HG03575 (cell line): Measurements from ENCODE around the gene PLPPR4.

Source experiments
- ATAC-seq: cut with Tn5 transposase; IDR thresholded peaks from one replicate; pipeline ENCODE4 v1.9.1; 2021; ENCODE audit not compliant: unreplicated experiment, insufficient number of reproducible peaks, low FRiP score; ENCODE audit errors: extremely low read depth

Gene PLPPR4

GRCh38 chr1:99331083-99331482 lies 66.8 kb downstream of the PLPPR4 start:
- no peak for ATAC-seq

GRCh38 chr1:99331636-99332035 lies 67.3 kb downstream of the PLPPR4 start:
- ATAC-seq = no peak

- ATAC-seq = no peak
Measured at GRCh38 chr1:99332561-99332960, 68.3 kb downstream of the PLPPR4 start.

- ATAC-seq = no peak
Measured at GRCh38 chr1:99334991-99335390, 70.7 kb downstream of the PLPPR4 start.

- no peak for ATAC-seq
Measured at GRCh38 chr1:99347041-99347684, 82.9 kb downstream of the PLPPR4 start.

- no peak for ATAC-seq
Measured at GRCh38 chr1:99348397-99349132, 84.3 kb downstream of the PLPPR4 start.

GRCh38 chr1:99352821-99353220 lies 88.5 kb downstream of the PLPPR4 start:
- ATAC-seq = no peak

GRCh38 chr1:99358770-99359169 lies 94.5 kb downstream of the PLPPR4 start:
- no peak for ATAC-seq
